ENCODE measurements around the gene RPTOR.

RPTOR gene

GRCh38 chr17:80952291-80952690 is 407.7 kb downstream of the RPTOR start (continued):
- TF ChIP-seq MZF1 (tag by site-specific recombination; IDR thresholded peaks at IDR 0.05; ENCODE audit: borderline replicate concordance) (no peak), ZNF423 (tag by site-specific recombination; IDR thresholded peaks at IDR 0.05) (no peak), ZNF501 (tag by site-specific recombination; IDR thresholded peaks at IDR 0.05) (no peak)

GRCh38 chr17:80953471-80954315 is 409.1 kb downstream of the RPTOR start:
- TF ChIP-seq MEIS1 (CRISPR knock-in tag; IDR thresholded peaks at IDR 0.05; ENCODE audit: borderline replicate concordance) (no peak), ZNF624 (tag by site-specific recombination; IDR thresholded peaks at IDR 0.05) (no peak), ZNF510 (tag by site-specific recombination; IDR thresholded peaks at IDR 0.05; ENCODE audit: insufficient replicate concordance) (no peak), PRDM10 (tag by site-specific recombination; IDR thresholded peaks at IDR 0.05) (no peak), ZNF791 (tag by site-specific recombination; IDR thresholded peaks at IDR 0.05) (no peak), ZNF660 (tag by site-specific recombination; IDR thresholded peaks at IDR 0.05) (no peak), ZNF280C (tag by site-specific recombination; IDR thresholded peaks at IDR 0.05) (no peak), ZNF488 (tag by site-specific recombination; IDR thresholded peaks at IDR 0.05) (no peak), KLF8 (tag by site-specific recombination; IDR thresholded peaks at IDR 0.05) (no peak), KLF7 (tag by site-specific recombination; IDR thresholded peaks at IDR 0.05; ENCODE audit: borderline replicate concordance) (no peak), ZNF112 (tag by site-specific recombination; IDR thresholded peaks at IDR 0.05) (no peak), ZNF701 (tag by site-specific recombination; IDR thresholded peaks at IDR 0.05) (no peak), ZNF335 (tag by site-specific recombination; conservative IDR thresholded peaks at IDR 0.05) (no peak), ZNF548 (tag by site-specific recombination; IDR thresholded peaks at IDR 0.05) (no peak)
- CTCF ChIA-PET, result no interaction called here
- POLR2A ChIA-PET, result no interaction called here
- Histone ChIP-seq H3K9me3 (ENCODE audit: control insufficient read depth, insufficient read depth, low read depth, low read length) (no peaks in the 10 kb centered on the region), H3K27ac (ENCODE audit: extremely low read depth, low read depth, low read length) (no peak overlapping the region), H3K36me3 (ENCODE audit: control insufficient read depth in 2 of 2, insufficient read depth in 1 of 2, low read length in 2 of 2) (peaks cover 0 to 29% of the 10 kb centered on the region in 2 experiments; a peak in 1 of 3 replicates), H3K4me1 (ENCODE audit: control insufficient read depth, insufficient read depth, low read length) (no peaks in the 10 kb centered on the region), H3K4me3 (ENCODE audit: low read depth, low read length) (no peak overlapping the region)
